SK-N-SH (cell line): Measurements from ENCODE around the gene KCTD19. TPM values are rescaled to one million over a fixed set of nuclear protein-coding genes. Genes with fewer than 3 reads are reported as not detected.

ENCODE experiments used
- CTCF ChIA-PET: fragments of 300-600, 350-600 bp; formaldehyde crosslinking; extraction: SDS; loops from one replicate; lab custom pipeline; 2021; lab: Yijun Ruan, JAX
- POLR2A ChIA-PET: fragments of 350-600 bp; sonication (Branson Sonifier 250); formaldehyde crosslinking; extraction: SDS; loops from one replicate; lab custom pipeline; 2020; ENCODE audit warnings: antibody characterized with exemption, inconsistent platforms; lab: Yijun Ruan, JAX
- DNase-seq: peaks from one replicate; pipeline ENCODE4 v3.0.0; 2012
- H2AFZ ChIP-seq: fragments of 200-600 bp; sonication (generic); 2 replicates; pipeline ENCODE4 v1.8.1; 2016; ENCODE audit warnings: antibody characterized with exemption, mild to moderate bottlenecking, low read depth
- H3F3A ChIP-seq: fragments of 200-600 bp; sonication (generic); replicated peaks from 2 replicates; pipeline ENCODE3; 2016; ENCODE audit warnings: antibody characterized with exemption, mild to moderate bottlenecking; ENCODE audit not compliant: insufficient read depth
- H3K27ac ChIP-seq, 2 experiments: fragments of 200-500 bp in 1 of 2; fragments of 200-600 bp in 1 of 2; sonication (Bioruptor generic) in 1 of 2; sonication (generic), shearing (Covaris generic) in 1 of 2; 2 replicates each; pipeline versions ENCODE4 v1.5.1 to v1.6.1; 2014 to 2016; ENCODE audit warnings: low read depth in 2 of 2, inconsistent platforms in 1 of 2, low read length in 1 of 2, mild to moderate bottlenecking in 1 of 2, mixed read lengths in 1 of 2
- H3K27me3 ChIP-seq: fragments of 200-600 bp; sonication (generic), shearing (Covaris generic); 2 replicates; pipeline ENCODE4 v1.6.1; 2016; ENCODE audit warnings: mixed run types; ENCODE audit not compliant: insufficient read depth
- H3K36me3 ChIP-seq, 2 experiments: fragments of 200-500 bp in 1 of 2; fragments of 200-600 bp in 1 of 2; sonication (Bioruptor generic) in 1 of 2; sonication (generic) in 1 of 2; replicated peaks in 1 of 2; 2 replicates each; pipeline versions ENCODE3 to v1.5.1; 2014 to 2016; ENCODE audit warnings: low read length in 1 of 2, mild to moderate bottlenecking in 1 of 2; ENCODE audit not compliant: insufficient read depth in 2 of 2, control insufficient read depth in 1 of 2
- H3K4me1 ChIP-seq, 2 experiments: fragments of 200-500 bp in 1 of 2; fragments of 200-600 bp in 1 of 2; sonication (Bioruptor generic) in 1 of 2; sonication (generic), shearing (Covaris generic) in 1 of 2; 2 replicates each; pipeline versions ENCODE4 v1.5.1 to v1.6.1; 2014 to 2016; ENCODE audit warnings: low read depth in 1 of 2, low read length in 1 of 2, mixed run types in 1 of 2; ENCODE audit not compliant: insufficient read depth in 2 of 2, control insufficient read depth in 1 of 2
- H3K4me2 ChIP-seq: fragments of 200-600 bp; sonication (generic), shearing (Covaris generic); 2 replicates; pipeline ENCODE4 v1.6.1; 2017; ENCODE audit warnings: mixed run types
- H3K4me3 ChIP-seq, 2 experiments: fragments of 200-500 bp in 1 of 2; fragments of 200-600 bp in 1 of 2; sonication (Bioruptor generic) in 1 of 2; sonication (generic), shearing (Covaris generic) in 1 of 2; 2 replicates each; pipeline versions ENCODE4 v1.5.1 to v1.8.1; 2014 to 2016; ENCODE audit warnings: low read depth in 2 of 2, inconsistent platforms in 1 of 2, low read length in 1 of 2, mild to moderate bottlenecking in 1 of 2, mixed read lengths in 1 of 2, moderate library complexity in 1 of 2
- H3K79me2 ChIP-seq: fragments of 200-600 bp; sonication (generic); 2 replicates; pipeline ENCODE4 v1.8.1; 2017; ENCODE audit warnings: mild to moderate bottlenecking; ENCODE audit not compliant: insufficient read depth
- H3K9ac ChIP-seq: fragments of 200-600 bp; sonication (generic); 2 replicates; pipeline ENCODE4 v1.6.1; 2017; ENCODE audit warnings: mixed run types
- H3K9me2 ChIP-seq: fragments of 200-600 bp; sonication (generic); 2 replicates; pipeline ENCODE4 v1.6.1; 2017; ENCODE audit warnings: mixed run types
- H3K9me3 ChIP-seq: fragments of 200-600 bp; sonication (generic); 2 replicates; pipeline ENCODE4 v1.6.1; 2017; ENCODE audit warnings: mixed run types, mild to moderate bottlenecking, moderate library complexity
- H4K20me1 ChIP-seq: fragments of 200-600 bp; sonication (generic); 2 replicates; pipeline ENCODE4 v1.6.1; 2017; ENCODE audit warnings: mild to moderate bottlenecking, mixed run types; ENCODE audit not compliant: insufficient read depth
- CTCF ChIP-seq: fragments of 200-600 bp; sonication (generic); IDR thresholded peaks from 2 replicates; pipeline ENCODE4 v1.6.1; 2017; ENCODE audit warnings: antibody characterized with exemption, mild to moderate bottlenecking, moderate library complexity
- ELF1 ChIP-seq: IDR thresholded peaks from 2 replicates; pipeline ENCODE4 v1.4.0; 2012
- EZH2phosphoT487 ChIP-seq: fragments of 200-600 bp; sonication (generic); IDR thresholded peaks from 2 replicates; pipeline ENCODE4 v1.6.1; 2017; ENCODE audit warnings: low read depth, mixed run types, mild to moderate bottlenecking, antibody characterized with exemption, moderate library complexity, borderline replicate concordance
- GATA2 ChIP-seq: sonication (generic); formaldehyde crosslinking; IDR thresholded peaks from 2 replicates; pipeline ENCODE4 v1.5.0; 2020; ENCODE audit warnings: mild to moderate bottlenecking, missing genetic modification reagents
- MEF2A ChIP-seq: IDR thresholded peaks from 2 replicates; pipeline ENCODE4 v1.4.0; 2012; ENCODE audit warnings: low read depth, borderline replicate concordance
- NRF1 ChIP-seq: IDR thresholded peaks from 2 replicates; pipeline ENCODE4 v1.6.1; 2012; ENCODE audit warnings: low read depth, mild to moderate bottlenecking, low read length
- PBX3 ChIP-seq: IDR thresholded peaks from 2 replicates; pipeline ENCODE4; 2012
- POLR2AphosphoS5 ChIP-seq: IDR thresholded peaks from 2 replicates; pipeline ENCODE4 v1.6.1; 2012; ENCODE audit warnings: low read depth, low read length
- RAD21 ChIP-seq: IDR thresholded peaks from 2 replicates; pipeline ENCODE4 v1.6.1; 2012; ENCODE audit warnings: mild to moderate bottlenecking, low read length
- RCOR1 ChIP-seq: fragments of 150-350 bp; IDR thresholded peaks from 2 replicates; pipeline ENCODE4 v1.6.1; 2017; ENCODE audit warnings: antibody characterized with exemption, low read length
- SIN3A ChIP-seq: IDR thresholded peaks from 2 replicates; pipeline ENCODE4 v1.6.1; 2012; ENCODE audit warnings: low read depth, mild to moderate bottlenecking, low read length, moderate library complexity, borderline replicate concordance
- SMC3 ChIP-seq: IDR thresholded peaks from 2 replicates; pipeline ENCODE4 v1.6.1; 2012; ENCODE audit warnings: low read depth, low read length, improper control_type of control experiment
- TAF1 ChIP-seq: IDR thresholded peaks from 2 replicates; pipeline ENCODE4 v1.6.1; 2012; ENCODE audit warnings: low read depth, mild to moderate bottlenecking, low read length, moderate library complexity, borderline replicate concordance
- TCF12 ChIP-seq: IDR thresholded peaks from 2 replicates; pipeline ENCODE4 v1.4.0; 2012
- TEAD4 ChIP-seq: IDR thresholded peaks from 2 replicates; pipeline ENCODE4 v1.4.0; 2012; ENCODE audit warnings: mild to moderate bottlenecking, borderline replicate concordance; ENCODE audit not compliant: insufficient read depth
- USF1 ChIP-seq: IDR thresholded peaks from 2 replicates; pipeline ENCODE4 v1.4.0; 2012; ENCODE audit warnings: low read depth, borderline replicate concordance
- WGBS: methylation state at CpG from one replicate; pipeline ENCODE4 v1.1.6; 2017; ENCODE audit warnings: low lambda C conversion rate; 5-methylcytosine and 5-hydroxymethylcytosine counted together
- polyA plus RNA-seq, 3 experiments: library from polyadenylated mRNA; depleted of rRNA; stranded (reverse); fragments of >200 nt; gene quantifications; 2 replicates each; pipeline ENCODE4 v1.2.3, GENCODE V29; 2012
- TF ChIP-seq, protein P1 (sequence below): IDR thresholded peaks from 2 replicates; pipeline ENCODE4 v1.6.1; 2012; ENCODE audit warnings: mild to moderate bottlenecking, low read depth, low read length, moderate library complexity
- TF ChIP-seq, protein P2 (sequence below): IDR thresholded peaks from 2 replicates; pipeline ENCODE4 v1.4.0; 2012; ENCODE audit warnings: low read depth

Gene KCTD19
- polyA plus RNA-seq, 1 of the 3 experiments (the other 2 are of a cell fraction), result 1.8 TPM

DNA sequence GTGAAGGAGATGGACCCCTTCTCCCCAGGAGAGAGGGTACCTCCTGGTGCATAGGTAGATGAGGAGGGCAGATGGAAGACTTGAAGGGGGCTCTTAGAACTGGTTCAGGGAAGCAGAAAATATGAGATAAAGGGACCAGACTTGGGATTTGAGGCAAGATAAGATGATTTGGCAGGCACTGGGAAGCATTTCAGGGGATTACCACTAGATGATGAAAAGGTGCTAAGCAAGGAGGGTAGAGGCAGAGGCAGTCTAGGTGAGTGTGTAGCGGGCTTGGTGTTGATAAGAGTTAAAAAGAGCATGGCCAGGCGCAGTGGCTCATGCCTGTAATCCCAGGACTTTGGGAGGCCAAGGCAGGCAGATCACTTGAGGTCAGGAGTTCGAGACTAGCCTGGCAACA, 63.3 kb downstream of the KCTD19 start:
- ChIA-PET POLR2A (no interaction called here), CTCF (interaction anchor here (1.4 to 2.2 kb wide), 2 partner anchors 16 to 22 kb away, joined by 7 to 12 read pairs; partner anchors contain the start of gene PLEKHG4)
- no peaks in the 10 kb centered on the region for H4K20me1 ChIP-seq
- H3K27me3 ChIP-seq, result no peaks in the 10 kb centered on the region
- no peak overlapping the region for H3K4me3 ChIP-seq
- no peaks in the 10 kb centered on the region for H3K79me2 ChIP-seq
- no peak overlapping the region for H3K9ac ChIP-seq
- H3F3A ChIP-seq, result peaks cover 10% of the 10 kb centered on the region
- H3K36me3 ChIP-seq, result no peaks in the 10 kb centered on the region
- 80% methylated on average over 3 of the region's 3 CpGs for WGBS
- peaks cover 0 to 8% of the 10 kb centered on the region in 2 experiments; a peak in 1 of 4 replicates for H3K4me1 ChIP-seq
- no peak overlapping the region for H3K4me2 ChIP-seq
- no peaks in the 10 kb centered on the region for H3K9me3 ChIP-seq
- no peak overlapping the region for H2AFZ ChIP-seq
- TF ChIP-seq GATA2 (CRISPR knock-in tag), result no peak
- TF ChIP-seq, protein P1, sequence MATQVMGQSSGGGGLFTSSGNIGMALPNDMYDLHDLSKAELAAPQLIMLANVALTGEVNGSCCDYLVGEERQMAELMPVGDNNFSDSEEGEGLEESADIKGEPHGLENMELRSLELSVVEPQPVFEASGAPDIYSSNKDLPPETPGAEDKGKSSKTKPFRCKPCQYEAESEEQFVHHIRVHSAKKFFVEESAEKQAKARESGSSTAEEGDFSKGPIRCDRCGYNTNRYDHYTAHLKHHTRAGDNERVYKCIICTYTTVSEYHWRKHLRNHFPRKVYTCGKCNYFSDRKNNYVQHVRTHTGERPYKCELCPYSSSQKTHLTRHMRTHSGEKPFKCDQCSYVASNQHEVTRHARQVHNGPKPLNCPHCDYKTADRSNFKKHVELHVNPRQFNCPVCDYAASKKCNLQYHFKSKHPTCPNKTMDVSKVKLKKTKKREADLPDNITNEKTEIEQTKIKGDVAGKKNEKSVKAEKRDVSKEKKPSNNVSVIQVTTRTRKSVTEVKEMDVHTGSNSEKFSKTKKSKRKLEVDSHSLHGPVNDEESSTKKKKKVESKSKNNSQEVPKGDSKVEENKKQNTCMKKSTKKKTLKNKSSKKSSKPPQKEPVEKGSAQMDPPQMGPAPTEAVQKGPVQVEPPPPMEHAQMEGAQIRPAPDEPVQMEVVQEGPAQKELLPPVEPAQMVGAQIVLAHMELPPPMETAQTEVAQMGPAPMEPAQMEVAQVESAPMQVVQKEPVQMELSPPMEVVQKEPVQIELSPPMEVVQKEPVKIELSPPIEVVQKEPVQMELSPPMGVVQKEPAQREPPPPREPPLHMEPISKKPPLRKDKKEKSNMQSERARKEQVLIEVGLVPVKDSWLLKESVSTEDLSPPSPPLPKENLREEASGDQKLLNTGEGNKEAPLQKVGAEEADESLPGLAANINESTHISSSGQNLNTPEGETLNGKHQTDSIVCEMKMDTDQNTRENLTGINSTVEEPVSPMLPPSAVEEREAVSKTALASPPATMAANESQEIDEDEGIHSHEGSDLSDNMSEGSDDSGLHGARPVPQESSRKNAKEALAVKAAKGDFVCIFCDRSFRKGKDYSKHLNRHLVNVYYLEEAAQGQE, result no peak
- no peak for TF ChIP-seq PBX3
- TF ChIP-seq USF1, result no peak
- TF ChIP-seq POLR2AphosphoS5, result no peak
- no peak for TF ChIP-seq NRF1
- no peak for TF ChIP-seq SMC3
- no peak for TF ChIP-seq SIN3A
- H3K27ac ChIP-seq, result no peak overlapping the region
- H3K9me2 ChIP-seq, result no peaks in the 10 kb centered on the region
- DNase-seq, result no peak

DNA sequence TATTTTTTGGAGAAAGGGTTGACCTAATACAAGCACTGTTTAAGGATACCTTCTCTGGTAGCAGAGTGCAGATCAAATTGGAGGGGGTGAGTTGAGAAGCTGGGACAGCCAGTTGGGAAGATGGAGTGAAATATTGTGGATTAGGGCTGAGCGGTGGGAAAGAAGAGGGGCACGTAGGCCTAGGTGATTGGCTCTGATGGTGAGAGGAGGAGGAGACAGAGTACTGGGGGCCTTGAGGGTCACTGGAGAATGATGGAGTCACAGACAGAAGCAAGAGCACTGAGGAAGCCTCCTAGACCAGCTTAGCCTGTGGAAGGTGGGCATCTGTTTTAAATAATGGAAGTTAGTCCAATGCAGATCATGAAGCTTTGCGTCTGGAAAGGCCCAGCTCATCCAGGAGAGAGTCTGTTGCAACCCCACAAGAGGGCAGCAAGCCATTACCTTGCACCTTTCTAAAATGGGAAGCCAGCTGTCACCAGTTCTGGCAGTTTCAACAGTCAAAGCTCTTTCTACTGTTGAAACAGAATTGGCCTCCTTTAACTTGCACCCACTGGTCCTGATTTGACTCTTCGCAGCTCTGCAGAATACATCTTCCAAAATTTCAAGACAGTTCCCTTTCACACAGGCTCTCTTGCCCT, 66.0 kb downstream of the KCTD19 start:
- Histone ChIP-seq H3K36me3 (no peaks in the 10 kb centered on the region), H3K9me2 (no peaks in the 10 kb centered on the region), H3K4me1 (peaks cover 0 to 8% of the 10 kb centered on the region in 2 experiments; a peak in 1 of 4 replicates), H3K79me2 (no peaks in the 10 kb centered on the region), H3K4me2 (no peak overlapping the region), H3K4me3 (no peak overlapping the region), H3K9me3 (no peaks in the 10 kb centered on the region), H3K9ac (no peak overlapping the region), H3K27ac (peak overlapping the region in 1 of 2 experiments; percentile 62; a peak in 1 of 4 replicates), H4K20me1 (no peaks in the 10 kb centered on the region), H3F3A (no peaks in the 10 kb centered on the region), H3K27me3 (no peaks in the 10 kb centered on the region), H2AFZ (no peak overlapping the region)
- POLR2A ChIA-PET, result interaction anchor here (0.5 to 1.0 kb wide), 3 partner anchors 9 to 77 kb away, joined by 3 to 5 read pairs (median 4); partner anchors contain the start of gene SLC9A5
- CTCF ChIA-PET, result interaction anchor here (0.6 to 2.2 kb wide), 41 partner anchors 9 to 306 kb away, joined by 3 to 24 read pairs (median 4); partner anchors contain the start of genes ATP6V0D1, FHOD1, KCTD19 and LRRC36
- peak; percentile 68 for DNase-seq
- 81% methylated on average over 4 of the region's 4 CpGs for WGBS
- TF ChIP-seq EZH2phosphoT487 (no peak), TCF12 (peak; percentile 27; the same call in 1 of the 2 replicates), SMC3 (peak; percentile 79), RCOR1 (peak; percentile 21; the same call in 1 of the 2 replicates), TEAD4 (no peak), CTCF (peak; percentile 65), MEF2A (no peak), RAD21 (peak; percentile 86), NRF1 (0 out of 2 replicates have a peak, but pooled peaks have one; percentile 5), TAF1 (no peak), ELF1 (no peak)
- TF ChIP-seq, protein P2, sequence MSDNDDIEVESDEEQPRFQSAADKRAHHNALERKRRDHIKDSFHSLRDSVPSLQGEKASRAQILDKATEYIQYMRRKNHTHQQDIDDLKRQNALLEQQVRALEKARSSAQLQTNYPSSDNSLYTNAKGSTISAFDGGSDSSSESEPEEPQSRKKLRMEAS, result no peak
